Renal cortex interstitium (tissue), 11 donors: ENCODE data around the gene NFATC4. TPM values are rescaled to one million over a fixed set of nuclear protein-coding genes. Genes with fewer than 3 reads are reported as not detected.
"Not testable (repeated sequence)": the region's sequence is repeated elsewhere in the genome, so short reads cannot be mapped to it uniquely, and the experiment has no call there.

Source experiments
- DNase-seq, 11 donors: peaks; one replicate each; pipeline ENCODE4 v3.0.0-alpha.2; 2013; ENCODE audit warnings: low read depth in 9 of 11, low spot score in 4 of 11; ENCODE audit errors: extremely low read depth in 1 of 11
- polyA plus RNA-seq, 3 donors: library from polyadenylated mRNA; unstranded; fragments of 120-200 nt; gene quantifications; one replicate each; pipeline ENCODE4 v1.2.1, GENCODE V29; 2013; ENCODE audit not compliant: insufficient read length in 3 of 3

The NFATC4 gene
- polyA plus RNA-seq, 3 donors: 58.4 to 95.5 (median 74.1) TPM

GRCh38 chr14:24334431-24335291, 33.3 kb upstream of the NFATC4 start, which contains the start of gene ADCY4:
Gene ADCY4, minus strand, starts transcription at chr14:24335071. Its CDS starts 419 bp downstream, at chr14:24334652.
- no peak for DNase-seq

GRCh38 chr14:24335461-24336171, 32.4 kb upstream of the NFATC4 start:
- DNase-seq: no peak

GRCh38 chr14:24337144-24337823, 30.7 kb upstream of the NFATC4 start:
- DNase-seq: no peak

- no peak for DNase-seq
These were observed 30.2 kb upstream of the NFATC4 start for GRCh38 chr14:24337824-24338175.

- no peak for DNase-seq
These were observed 29.1 kb upstream of the NFATC4 start for GRCh38 chr14:24338843-24339242.

- no peak for DNase-seq
These were observed 28.5 kb upstream of the NFATC4 start, which contains the start of gene RIPK3 for GRCh38 chr14:24339284-24340151. Gene RIPK3, minus strand, starts transcription at chr14:24339991. Its CDS starts 165 bp downstream, at chr14:24339826.

GRCh38 chr14:24340606-24341005, 27.4 kb upstream of the NFATC4 start:
- no peak for DNase-seq

- no peak for DNase-seq
These were observed 25.1 kb upstream of the NFATC4 start for GRCh38 chr14:24342889-24343288.

GRCh38 chr14:24343795-24344660, 24.0 kb upstream of the NFATC4 start:
- no peak for DNase-seq

GRCh38 chr14:24347134-24347533, 20.9 kb upstream of the NFATC4 start:
- DNase-seq: no peak

GRCh38 chr14:24348186-24348585, 19.8 kb upstream of the NFATC4 start:
- no peak for DNase-seq

- DNase-seq: no peak
These were observed 18.2 kb upstream of the NFATC4 start for GRCh38 chr14:24349742-24350141.

GRCh38 chr14:24351517-24351916, 16.5 kb upstream of the NFATC4 start:
- no peak for DNase-seq

GRCh38 chr14:24353559-24354481, 14.2 kb upstream of the NFATC4 start:
- no peak for DNase-seq

GRCh38 chr14:24354482-24354825, 13.5 kb upstream of the NFATC4 start:
- not testable (repeated sequence) for DNase-seq

GRCh38 chr14:24355009-24355408, 13.0 kb upstream of the NFATC4 start:
- DNase-seq: no peak

- DNase-seq: no peak
These were observed 11.8 kb upstream of the NFATC4 start for GRCh38 chr14:24356208-24356607.
